Smooth muscle cell (in vitro differentiated cells): ENCODE data around the gene CIART. TPM values are rescaled to one million over a fixed set of nuclear protein-coding genes. Genes with fewer than 3 reads are reported as not detected.

Source experiments
- DNase-seq: peaks from one replicate; lab custom pipeline; 2025; ENCODE audit not compliant: unreplicated experiment; lab: John Stamatoyannopoulos, UW
- H2AFZ ChIP-seq: fragments of 200-600 bp; sonication (generic); 2 replicates; pipeline ENCODE4 v1.6.0; 2016; ENCODE audit warnings: antibody characterized with exemption, low read depth, mild to moderate bottlenecking
- H3F3A ChIP-seq: fragments of 200-600 bp; sonication (generic); 2 replicates; pipeline ENCODE4 v1.6.0; 2017; ENCODE audit warnings: antibody characterized with exemption, low read depth
- H3K27ac ChIP-seq: fragments of 200-600 bp; sonication (generic); 2 replicates; pipeline ENCODE4 v1.5.1; 2016; ENCODE audit warnings: low read depth, mild to moderate bottlenecking
- H3K27me3 ChIP-seq: fragments of 200-600 bp; sonication (generic); 2 replicates; pipeline ENCODE4 v1.6.1; 2016; ENCODE audit warnings: low read depth, mild to moderate bottlenecking
- H3K36me3 ChIP-seq: fragments of 200-600 bp; sonication (generic); 2 replicates; pipeline ENCODE4 v1.5.1; 2016; ENCODE audit warnings: low read depth
- H3K4me1 ChIP-seq: fragments of 200-600 bp; sonication (generic); 2 replicates; pipeline ENCODE4 v1.5.1; 2016; ENCODE audit warnings: low read depth
- H3K4me2 ChIP-seq: fragments of 200-600 bp; sonication (generic); 2 replicates; pipeline ENCODE4 v1.6.0; 2016; ENCODE audit warnings: mild to moderate bottlenecking
- H3K4me3 ChIP-seq: fragments of 200-600 bp; sonication (generic); 2 replicates; pipeline ENCODE4 v1.5.1; 2016; ENCODE audit warnings: mild to moderate bottlenecking
- H3K79me2 ChIP-seq: fragments of 200-600 bp; sonication (generic); 2 replicates; pipeline ENCODE4 v1.6.0; 2016; ENCODE audit warnings: low read depth, mild to moderate bottlenecking
- H3K9ac ChIP-seq: fragments of 200-600 bp; sonication (generic); 2 replicates; pipeline ENCODE4 v1.6.0; 2016; ENCODE audit warnings: low read depth
- H3K9me3 ChIP-seq: fragments of 200-600 bp; sonication (generic); replicated peaks from 2 replicates; pipeline ENCODE4 v1.5.1; 2016; ENCODE audit warnings: low read depth
- H4K20me1 ChIP-seq: fragments of 200-600 bp; sonication (generic); 2 replicates; pipeline ENCODE4 v1.6.0; 2016; ENCODE audit warnings: low read depth
- CTCF ChIP-seq: fragments of 200-600 bp; sonication (generic); IDR thresholded peaks from 2 replicates; pipeline ENCODE4 v1.5.1; 2017; ENCODE audit warnings: borderline replicate concordance, mild to moderate bottlenecking, antibody characterized with exemption; ENCODE audit not compliant: insufficient read depth, poor library complexity, severe bottlenecking
- WGBS: methylation state at CpG from one replicate; pipeline ENCODE4 v1.1.7; 2016; ENCODE audit warnings: low lambda C conversion rate; 5-methylcytosine and 5-hydroxymethylcytosine counted together
- polyA plus RNA-seq: library from polyadenylated mRNA; unstranded; fragments of >200 nt; fragmentation: Nextera tagmentation; extraction: Ambion mirVana; gene quantifications from 2 replicates; pipeline ENCODE4 v1.2.1, GENCODE V29; 2016
- total RNA-seq: library from RNA; depleted of rRNA; stranded (reverse); fragments of >200 nt; gene quantifications from 2 replicates; pipeline ENCODE4 v1.2.3, GENCODE V29; 2014

Gene CIART
- total and polyA plus RNA-seq, 2 experiments from 2014 or later, result 7.2 to 13.1 TPM

GRCh38 chr1:150249936-150250335 lies 32.4 kb upstream of the CIART start:
- Histone ChIP-seq H3K4me2 (no peak overlapping the region), H3K27ac (no peak overlapping the region), H3K9me3 (no peaks in the 10 kb centered on the region), H3K4me1 (no peaks in the 10 kb centered on the region), H2AFZ (no peak overlapping the region), H4K20me1 (no peaks in the 10 kb centered on the region), H3K36me3 (no peaks in the 10 kb centered on the region), H3K27me3 (no peaks in the 10 kb centered on the region), H3K9ac (no peak overlapping the region), H3K79me2 (no peaks in the 10 kb centered on the region), H3K4me3 (no peak overlapping the region), H3F3A (no peaks in the 10 kb centered on the region)
- WGBS, result 83% methylated on average over 2 of the region's 2 CpGs
- TF ChIP-seq CTCF, result no peak
- DNase-seq, result no peak

GRCh38 chr1:150256198-150256553 lies 26.2 kb upstream of the CIART start:
- Histone ChIP-seq H2AFZ (peak overlapping the region; percentile 75), H4K20me1 (no peaks in the 10 kb centered on the region), H3K79me2 (no peaks in the 10 kb centered on the region), H3K36me3 (no peaks in the 10 kb centered on the region), H3K4me2 (peak overlapping the region; percentile 86), H3K9ac (no peak overlapping the region), H3K27me3 (no peaks in the 10 kb centered on the region), H3K27ac (peak overlapping the region; percentile 5), H3F3A (no peaks in the 10 kb centered on the region), H3K4me3 (peak overlapping the region; percentile 44), H3K9me3 (no peaks in the 10 kb centered on the region), H3K4me1 (peaks cover 18% of the 10 kb centered on the region)
- TF ChIP-seq CTCF, result no peak
- 3% methylated on average over 1 of the region's 1 CpG for WGBS
- DNase-seq, result no peak

GRCh38 chr1:150256554-150257341 lies 25.6 kb upstream of the CIART start:
- Histone ChIP-seq H3F3A (no peaks in the 10 kb centered on the region), H3K4me2 (peak overlapping the region; percentile 86), H3K79me2 (no peaks in the 10 kb centered on the region), H3K36me3 (no peaks in the 10 kb centered on the region), H3K27me3 (no peaks in the 10 kb centered on the region), H3K27ac (peak overlapping the region; percentile 5), H2AFZ (peak overlapping the region; percentile 75), H4K20me1 (no peaks in the 10 kb centered on the region), H3K4me3 (peak overlapping the region; percentile 44), H3K9me3 (no peaks in the 10 kb centered on the region), H3K4me1 (peaks cover 18% of the 10 kb centered on the region), H3K9ac (no peak overlapping the region)
- DNase-seq, result no peak
- no peak for TF ChIP-seq CTCF
- 6% methylated on average over 14 of the region's 14 CpGs for WGBS
